ENCODE measurements around the gene SLC16A2. TPM values are rescaled to one million over a fixed set of nuclear protein-coding genes. Genes with fewer than 3 reads are reported as not detected.
"Not testable (repeated sequence)": the region's sequence is repeated elsewhere in the genome, so short reads cannot be mapped to it uniquely, and the experiment has no call there.

SLC16A2 gene
- total RNA-seq, 2 donors from 2014 or later, result 7.9 to 11.6 TPM

GRCh38 chrX:74458736-74459135, 37.4 kb downstream of the SLC16A2 start:
- Histone ChIP-seq H3K4me1 (ENCODE audit: control insufficient read depth in 1 of 2, low read depth in 2 of 2) (no peaks in the 10 kb centered on the region), H3K9me3 (no peaks in the 10 kb centered on the region), H3K27me3 (replicated peaks; ENCODE audit: insufficient read depth) (no peaks in the 10 kb centered on the region), H3K36me3 (no peaks in the 10 kb centered on the region), H3K27ac (no peak overlapping the region), H3K4me3 (no peak overlapping the region)
- no peak for ATAC-seq (ENCODE audit: insufficient number of reproducible peaks, low FRiP score, low read depth)
- DNase-seq (ENCODE audit: low spot score), result no peak
- TF ChIP-seq, protein P1, sequence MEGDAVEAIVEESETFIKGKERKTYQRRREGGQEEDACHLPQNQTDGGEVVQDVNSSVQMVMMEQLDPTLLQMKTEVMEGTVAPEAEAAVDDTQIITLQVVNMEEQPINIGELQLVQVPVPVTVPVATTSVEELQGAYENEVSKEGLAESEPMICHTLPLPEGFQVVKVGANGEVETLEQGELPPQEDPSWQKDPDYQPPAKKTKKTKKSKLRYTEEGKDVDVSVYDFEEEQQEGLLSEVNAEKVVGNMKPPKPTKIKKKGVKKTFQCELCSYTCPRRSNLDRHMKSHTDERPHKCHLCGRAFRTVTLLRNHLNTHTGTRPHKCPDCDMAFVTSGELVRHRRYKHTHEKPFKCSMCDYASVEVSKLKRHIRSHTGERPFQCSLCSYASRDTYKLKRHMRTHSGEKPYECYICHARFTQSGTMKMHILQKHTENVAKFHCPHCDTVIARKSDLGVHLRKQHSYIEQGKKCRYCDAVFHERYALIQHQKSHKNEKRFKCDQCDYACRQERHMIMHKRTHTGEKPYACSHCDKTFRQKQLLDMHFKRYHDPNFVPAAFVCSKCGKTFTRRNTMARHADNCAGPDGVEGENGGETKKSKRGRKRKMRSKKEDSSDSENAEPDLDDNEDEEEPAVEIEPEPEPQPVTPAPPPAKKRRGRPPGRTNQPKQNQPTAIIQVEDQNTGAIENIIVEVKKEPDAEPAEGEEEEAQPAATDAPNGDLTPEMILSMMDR (IDR thresholded peaks at IDR 0.05), result no peak

GRCh38 chrX:74461384-74461783, 40.1 kb downstream of the SLC16A2 start:
- ATAC-seq (ENCODE audit: insufficient number of reproducible peaks, low FRiP score, low read depth) (no peak), DNase-seq (ENCODE audit: low spot score) (no peak)
- TF ChIP-seq, protein P1 (IDR thresholded peaks at IDR 0.05), result no peak
- H3K4me3 ChIP-seq, result no peak overlapping the region
- no peaks in the 10 kb centered on the region for H3K27me3 ChIP-seq (replicated peaks; ENCODE audit: insufficient read depth)
- no peaks in the 10 kb centered on the region for H3K9me3 ChIP-seq
- H3K4me1 ChIP-seq (ENCODE audit: control insufficient read depth in 1 of 2, low read depth in 2 of 2), result no peaks in the 10 kb centered on the region
- H3K36me3 ChIP-seq, result no peaks in the 10 kb centered on the region
- no peak overlapping the region for H3K27ac ChIP-seq

DNA sequence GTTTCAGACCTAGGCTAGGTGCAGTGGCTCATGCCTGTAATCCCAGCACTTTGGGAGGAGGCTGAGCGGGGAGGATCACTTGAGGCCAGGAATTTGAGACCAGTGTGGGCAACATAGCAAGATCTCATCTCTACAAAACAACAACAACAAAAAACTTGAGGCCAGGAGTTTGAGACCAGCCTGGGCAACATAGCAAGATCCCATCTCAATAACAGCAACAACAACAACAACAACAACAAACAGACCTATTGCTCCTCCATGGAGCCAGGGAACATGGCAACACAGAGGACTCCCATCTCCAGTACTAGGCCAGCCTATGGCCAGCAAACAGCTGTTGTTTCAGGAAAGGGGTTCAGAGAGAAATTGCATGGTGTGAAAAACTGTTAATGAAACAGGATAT, 43.4 kb downstream of the SLC16A2 start:
- H3K9me3 ChIP-seq, result no peaks in the 10 kb centered on the region
- DNase-seq (ENCODE audit: low spot score) (no peak), ATAC-seq (ENCODE audit: insufficient number of reproducible peaks, low FRiP score, low read depth) (no peak)
- H3K36me3 ChIP-seq, result no peaks in the 10 kb centered on the region
- H3K4me3 ChIP-seq, result no peak overlapping the region
- no peaks in the 10 kb centered on the region for H3K4me1 ChIP-seq (ENCODE audit: control insufficient read depth in 1 of 2, low read depth in 2 of 2)
- H3K27ac ChIP-seq, result no peak overlapping the region
- TF ChIP-seq, protein P1 (IDR thresholded peaks at IDR 0.05), result no peak
- no peaks in the 10 kb centered on the region for H3K27me3 ChIP-seq (replicated peaks; ENCODE audit: insufficient read depth)

DNA sequence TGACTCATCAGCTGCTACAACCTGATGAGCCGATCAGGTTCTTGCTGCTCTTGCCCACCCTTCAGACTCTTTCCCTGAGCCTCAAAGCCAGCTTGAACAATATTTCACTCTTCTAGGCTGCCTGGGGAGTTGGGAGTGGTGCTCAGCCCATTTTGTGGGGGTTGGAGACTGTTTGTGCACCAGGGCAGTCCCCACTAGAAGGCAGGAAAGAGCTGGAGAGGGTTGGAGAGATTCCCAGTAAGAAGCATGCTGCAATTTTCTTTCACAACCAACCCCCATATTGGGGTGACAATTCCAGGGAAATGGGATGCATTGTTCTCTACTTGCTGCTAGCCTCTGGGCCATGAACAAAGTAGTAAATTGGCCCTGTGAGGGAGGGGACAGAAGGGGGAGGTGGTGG, 44.1 kb downstream of the SLC16A2 start:
- ATAC-seq (ENCODE audit: insufficient number of reproducible peaks, low FRiP score, low read depth) (no peak), DNase-seq (ENCODE audit: low spot score) (no peak)
- H3K36me3 ChIP-seq, result no peaks in the 10 kb centered on the region
- TF ChIP-seq, protein P1 (IDR thresholded peaks at IDR 0.05), result no peak
- no peaks in the 10 kb centered on the region for H3K27me3 ChIP-seq (replicated peaks; ENCODE audit: insufficient read depth)
- no peaks in the 10 kb centered on the region for H3K4me1 ChIP-seq (ENCODE audit: control insufficient read depth in 1 of 2, low read depth in 2 of 2)
- H3K9me3 ChIP-seq, result no peaks in the 10 kb centered on the region
- no peak overlapping the region for H3K4me3 ChIP-seq
- H3K27ac ChIP-seq, result no peak overlapping the region

DNA sequence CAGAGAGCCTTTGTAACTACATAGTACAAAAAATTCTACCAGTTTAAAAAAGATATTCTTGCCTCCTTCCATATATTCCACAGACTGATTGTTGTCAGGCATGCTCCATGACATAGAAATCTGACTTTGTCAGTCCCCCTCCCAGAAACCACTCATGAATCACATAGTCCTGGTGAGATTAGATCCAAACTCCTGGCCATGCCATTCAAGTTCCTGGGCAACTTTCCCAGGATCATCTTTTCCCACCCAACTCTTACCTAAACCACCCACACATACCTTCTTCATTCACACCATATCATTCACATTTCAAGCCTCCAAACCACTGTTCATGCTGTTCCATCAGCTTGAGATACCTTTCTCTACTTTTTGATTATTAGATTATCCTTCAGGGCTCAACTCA, 46.4 kb downstream of the SLC16A2 start:
- TF ChIP-seq, protein P1 (IDR thresholded peaks at IDR 0.05), result no peak
- Histone ChIP-seq H3K27ac (no peak overlapping the region), H3K4me3 (no peak overlapping the region), H3K4me1 (ENCODE audit: control insufficient read depth in 1 of 2, low read depth in 2 of 2) (no peaks in the 10 kb centered on the region), H3K9me3 (no peaks in the 10 kb centered on the region), H3K36me3 (no peaks in the 10 kb centered on the region), H3K27me3 (replicated peaks; ENCODE audit: insufficient read depth) (no peaks in the 10 kb centered on the region)
- DNase-seq (ENCODE audit: low spot score), result no peak
- ATAC-seq (ENCODE audit: insufficient number of reproducible peaks, low FRiP score, low read depth), result no peak

GRCh38 chrX:74473116-74473515, 51.8 kb downstream of the SLC16A2 start:
- H3K27ac ChIP-seq; ATAC-seq (ENCODE audit: insufficient number of reproducible peaks, low FRiP score, low read depth); H3K27me3 ChIP-seq (replicated peaks; ENCODE audit: insufficient read depth); H3K9me3 ChIP-seq; H3K36me3 ChIP-seq; H3K4me1 ChIP-seq (ENCODE audit: control insufficient read depth in 1 of 2, low read depth in 2 of 2); DNase-seq (ENCODE audit: low spot score); H3K4me3 ChIP-seq: not testable (repeated sequence)

Measured in thoracic aorta (tissue), 2 donors.